ENCODE measurements around the gene PLEKHG4.

DNA sequence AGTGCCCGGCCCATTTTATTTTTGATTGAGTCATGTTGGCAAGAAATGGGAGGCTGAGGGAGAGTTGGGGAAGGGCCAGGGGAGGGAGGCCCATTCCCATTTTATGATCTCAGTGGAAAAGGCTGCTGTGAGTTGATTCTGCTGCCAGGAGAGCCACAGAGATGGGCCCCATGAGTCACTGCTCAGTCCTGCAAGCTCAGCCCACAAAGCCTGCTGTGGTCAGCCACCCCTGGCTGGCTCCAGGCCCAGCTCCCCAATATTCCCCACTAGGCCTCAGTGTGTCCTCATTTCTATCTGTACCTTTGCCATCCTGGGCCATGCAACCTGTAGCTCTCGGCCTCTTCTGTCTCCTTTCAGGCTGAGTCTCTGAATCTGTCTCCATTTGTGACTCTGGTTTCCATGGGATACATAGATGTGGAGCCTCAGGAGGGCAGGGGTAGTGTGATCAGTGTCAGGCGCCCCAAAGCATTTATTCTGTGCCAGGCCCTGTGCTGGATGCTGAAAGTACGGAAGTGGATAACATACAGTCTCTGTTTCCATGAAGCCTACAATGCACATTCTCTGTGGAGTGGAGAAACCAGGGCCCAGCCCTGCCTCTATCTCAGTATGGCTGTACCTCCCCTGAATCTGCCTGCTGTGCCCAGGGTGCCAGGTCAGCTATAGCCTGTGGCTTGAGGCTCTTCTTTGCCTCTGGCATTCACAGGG lies 1.9 kb upstream of the PLEKHG4 start:
- TF ChIP-seq, protein P1, sequence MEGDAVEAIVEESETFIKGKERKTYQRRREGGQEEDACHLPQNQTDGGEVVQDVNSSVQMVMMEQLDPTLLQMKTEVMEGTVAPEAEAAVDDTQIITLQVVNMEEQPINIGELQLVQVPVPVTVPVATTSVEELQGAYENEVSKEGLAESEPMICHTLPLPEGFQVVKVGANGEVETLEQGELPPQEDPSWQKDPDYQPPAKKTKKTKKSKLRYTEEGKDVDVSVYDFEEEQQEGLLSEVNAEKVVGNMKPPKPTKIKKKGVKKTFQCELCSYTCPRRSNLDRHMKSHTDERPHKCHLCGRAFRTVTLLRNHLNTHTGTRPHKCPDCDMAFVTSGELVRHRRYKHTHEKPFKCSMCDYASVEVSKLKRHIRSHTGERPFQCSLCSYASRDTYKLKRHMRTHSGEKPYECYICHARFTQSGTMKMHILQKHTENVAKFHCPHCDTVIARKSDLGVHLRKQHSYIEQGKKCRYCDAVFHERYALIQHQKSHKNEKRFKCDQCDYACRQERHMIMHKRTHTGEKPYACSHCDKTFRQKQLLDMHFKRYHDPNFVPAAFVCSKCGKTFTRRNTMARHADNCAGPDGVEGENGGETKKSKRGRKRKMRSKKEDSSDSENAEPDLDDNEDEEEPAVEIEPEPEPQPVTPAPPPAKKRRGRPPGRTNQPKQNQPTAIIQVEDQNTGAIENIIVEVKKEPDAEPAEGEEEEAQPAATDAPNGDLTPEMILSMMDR (IDR thresholded peaks at IDR 0.05): no peak
- TF ChIP-seq POLR2A (IDR thresholded peaks at IDR 0.05): peak in 1 of 2 donors; percentile 41
